ENCODE data around the gene ADCY4. TPM values are rescaled to one million over a fixed set of nuclear protein-coding genes. Genes with fewer than 3 reads are reported as not detected.

ADCY4 gene
- total and polyA plus RNA-seq, 2 of the 13 experiments (the other 11 are each of a cell fraction or from before 2014, with no cell fraction given) = 0.03 TPM; not detected in 1

- TF ChIP-seq ZNF260 (CRISPR knock-in tag; IDR thresholded peaks at IDR 0.05; ENCODE audit: borderline replicate concordance, low read depth) (0 out of 2 replicates have a peak, but pooled peaks have one; percentile 5), ZSCAN25 (CRISPR knock-in tag; IDR thresholded peaks at IDR 0.05) (no peak), MNT (IDR thresholded peaks at IDR 0.05) (no peak), XRCC5 (optimal IDR thresholded peaks at IDR 0.05; ENCODE audit: low read length) (no peak), SP2 (CRISPR knock-in tag; IDR thresholded peaks at IDR 0.05) (no peak), HDAC2 (CRISPR knock-in tag; IDR thresholded peaks at IDR 0.05) (no peak), SALL1 (CRISPR knock-in tag; IDR thresholded peaks at IDR 0.05) (no peak), AGO2 (optimal IDR thresholded peaks at IDR 0.05; ENCODE audit: low read depth, low read length) (peak; percentile 31), GLI4 (CRISPR knock-in tag; IDR thresholded peaks at IDR 0.05; ENCODE audit: borderline replicate concordance) (no peak), ZNF556 (CRISPR knock-in tag; IDR thresholded peaks at IDR 0.05; ENCODE audit: borderline replicate concordance) (no peak), FOXJ3 (CRISPR knock-in tag; IDR thresholded peaks at IDR 0.05; ENCODE audit: borderline replicate concordance) (no peak), CSRNP2 (CRISPR knock-in tag; conservative IDR thresholded peaks at IDR 0.05; ENCODE audit: low read depth) (no peak), YY1 (IDR thresholded peaks at IDR 0.05; ENCODE audit: insufficient read depth, insufficient replicate concordance, low read depth, low read length) (no peak), MYPOP (CRISPR knock-in tag; IDR thresholded peaks at IDR 0.05) (no peak), ZMAT3 (CRISPR knock-in tag; conservative IDR thresholded peaks at IDR 0.05) (no peak), TRIM22 (IDR thresholded peaks at IDR 0.05) (no peak), DZIP1 (CRISPR knock-in tag; IDR thresholded peaks at IDR 0.05) (peak; percentile 70; the same call in 1 of the 2 replicates), ZNF576 (CRISPR knock-in tag; IDR thresholded peaks at IDR 0.05) (no peak), ZSCAN22 (CRISPR knock-in tag; IDR thresholded peaks at IDR 0.05) (no peak), U2AF2 (IDR thresholded peaks at IDR 0.05; ENCODE audit: low read depth, low read length) (no peak), SALL2 (CRISPR knock-in tag; IDR thresholded peaks at IDR 0.05) (no peak), ONECUT2 (CRISPR knock-in tag; IDR thresholded peaks at IDR 0.05) (no peak)
These were observed 64.8 kb downstream of the ADCY4 start (continued) for GRCh38 chr14:24269910-24270536.

All from HepG2 (cell line).